ENCODE data around the gene CHAD. TPM values are rescaled to one million over a fixed set of nuclear protein-coding genes. Genes with fewer than 3 reads are reported as not detected.

The CHAD gene
- polyA plus RNA-seq, 1 experiment = not detected

DNA sequence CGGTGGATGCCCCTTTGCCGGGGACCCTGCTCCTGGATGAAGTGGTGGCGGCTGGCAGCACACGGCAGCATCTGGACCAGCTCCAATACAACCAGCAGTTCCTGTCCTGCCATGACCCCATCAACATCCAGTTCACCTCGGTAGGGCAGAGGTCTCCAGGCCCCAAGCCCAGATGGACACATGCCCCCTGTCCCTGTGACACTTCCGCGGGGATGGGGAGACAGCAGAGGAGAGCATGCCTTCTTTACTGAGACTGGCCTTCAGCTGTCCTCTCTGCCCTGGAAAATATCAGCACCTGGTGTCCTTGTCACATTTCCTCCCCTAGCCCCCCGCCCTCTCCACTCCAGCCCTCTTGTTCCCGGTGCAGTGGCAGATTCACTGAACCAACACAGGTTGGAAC, 6.2 kb downstream of the CHAD start:
- Histone ChIP-seq H3K36me3 (ENCODE audit: control insufficient read depth, insufficient read depth, low read length) (no peaks in the 10 kb centered on the region; the same call in none of the 2 replicates), H3K4me3 (ENCODE audit: low read depth, low read length) (no peak overlapping the region), H3K27me3 (ENCODE audit: control insufficient read depth, insufficient read depth, low read length) (peaks cover 6% of the 10 kb centered on the region)
- ChIA-PET POLR2A (no interaction called here), CTCF (no interaction called here)
- TF ChIP-seq, protein P1, sequence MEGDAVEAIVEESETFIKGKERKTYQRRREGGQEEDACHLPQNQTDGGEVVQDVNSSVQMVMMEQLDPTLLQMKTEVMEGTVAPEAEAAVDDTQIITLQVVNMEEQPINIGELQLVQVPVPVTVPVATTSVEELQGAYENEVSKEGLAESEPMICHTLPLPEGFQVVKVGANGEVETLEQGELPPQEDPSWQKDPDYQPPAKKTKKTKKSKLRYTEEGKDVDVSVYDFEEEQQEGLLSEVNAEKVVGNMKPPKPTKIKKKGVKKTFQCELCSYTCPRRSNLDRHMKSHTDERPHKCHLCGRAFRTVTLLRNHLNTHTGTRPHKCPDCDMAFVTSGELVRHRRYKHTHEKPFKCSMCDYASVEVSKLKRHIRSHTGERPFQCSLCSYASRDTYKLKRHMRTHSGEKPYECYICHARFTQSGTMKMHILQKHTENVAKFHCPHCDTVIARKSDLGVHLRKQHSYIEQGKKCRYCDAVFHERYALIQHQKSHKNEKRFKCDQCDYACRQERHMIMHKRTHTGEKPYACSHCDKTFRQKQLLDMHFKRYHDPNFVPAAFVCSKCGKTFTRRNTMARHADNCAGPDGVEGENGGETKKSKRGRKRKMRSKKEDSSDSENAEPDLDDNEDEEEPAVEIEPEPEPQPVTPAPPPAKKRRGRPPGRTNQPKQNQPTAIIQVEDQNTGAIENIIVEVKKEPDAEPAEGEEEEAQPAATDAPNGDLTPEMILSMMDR (IDR thresholded peaks at IDR 0.05; ENCODE audit: insufficient read depth, low read depth, low read length) = no peak
- DNase-seq (ENCODE audit: low read depth) = no peak

- TF ChIP-seq, protein P1 (IDR thresholded peaks at IDR 0.05; ENCODE audit: insufficient read depth, low read depth, low read length) = no peak
- ChIA-PET POLR2A (no interaction called here), CTCF (no interaction called here)
- H3K36me3 ChIP-seq (ENCODE audit: control insufficient read depth, insufficient read depth, low read length) = no peaks in the 10 kb centered on the region; the same call in none of the 2 replicates
- no peak for DNase-seq (ENCODE audit: low read depth)
- H3K4me3 ChIP-seq (ENCODE audit: low read depth, low read length) = no peak overlapping the region
- no peaks in the 10 kb centered on the region; the same call in 1 of the 2 replicates for H3K27me3 ChIP-seq (ENCODE audit: control insufficient read depth, insufficient read depth, low read length)
These were observed 7.0 kb downstream of the CHAD start for GRCh38 chr17:50461550-50462132.

GRCh38 chr17:50460831-50461526, 7.7 kb downstream of the CHAD start:
- H3K27me3 ChIP-seq (ENCODE audit: control insufficient read depth, insufficient read depth, low read length) = no peaks in the 10 kb centered on the region
- H3K36me3 ChIP-seq (ENCODE audit: control insufficient read depth, insufficient read depth, low read length) = no peaks in the 10 kb centered on the region; the same call in none of the 2 replicates
- no peak overlapping the region for H3K4me3 ChIP-seq (ENCODE audit: low read depth, low read length)
- CTCF ChIA-PET = no interaction called here
- TF ChIP-seq, protein P1 (IDR thresholded peaks at IDR 0.05; ENCODE audit: insufficient read depth, low read depth, low read length) = no peak
- POLR2A ChIA-PET = no interaction called here
- DNase-seq (ENCODE audit: low read depth) = no peak

GRCh38 chr17:50459756-50460155, 8.9 kb downstream of the CHAD start:
- Histone ChIP-seq H3K4me3 (ENCODE audit: low read depth, low read length) (no peak overlapping the region), H3K36me3 (ENCODE audit: control insufficient read depth, insufficient read depth, low read length) (no peaks in the 10 kb centered on the region; the same call in none of the 2 replicates), H3K27me3 (ENCODE audit: control insufficient read depth, insufficient read depth, low read length) (no peaks in the 10 kb centered on the region)
- CTCF ChIA-PET = interaction anchor here (1.0 kb wide), 1 partner anchor 61 kb away, joined by 3 read pairs; no protein-coding TSS in a partner anchor
- DNase-seq (ENCODE audit: low read depth) = no peak
- TF ChIP-seq, protein P1 (IDR thresholded peaks at IDR 0.05; ENCODE audit: insufficient read depth, low read depth, low read length) = no peak
- POLR2A ChIA-PET = no interaction called here
